PFSK-1 (cell line): Measurements from ENCODE around the gene CTNNA3.

ENCODE experiments used
- POLR2AphosphoS5 ChIP-seq: IDR thresholded peaks from 2 replicates; pipeline ENCODE4 v1.6.1; 2012; ENCODE audit warnings: low read depth, mild to moderate bottlenecking, control low read depth, low read length, moderate library complexity
- TAF1 ChIP-seq: IDR thresholded peaks from 2 replicates; pipeline ENCODE4 v1.6.1; 2012; ENCODE audit warnings: low read length, control low read depth, borderline replicate concordance; ENCODE audit not compliant: insufficient read depth

GRCh38 chr10:67553254-67553653, 142.7 kb downstream of the CTNNA3 start:
- TF ChIP-seq POLR2AphosphoS5 (no peak), TAF1 (no peak)
